ENCODE measurements around the gene PWP1. TPM values are rescaled to one million over a fixed set of nuclear protein-coding genes. Genes with fewer than 3 reads are reported as not detected.

The PWP1 gene
- total RNA-seq, 1 experiment from 2014 or later, result 49.7 TPM

DNA sequence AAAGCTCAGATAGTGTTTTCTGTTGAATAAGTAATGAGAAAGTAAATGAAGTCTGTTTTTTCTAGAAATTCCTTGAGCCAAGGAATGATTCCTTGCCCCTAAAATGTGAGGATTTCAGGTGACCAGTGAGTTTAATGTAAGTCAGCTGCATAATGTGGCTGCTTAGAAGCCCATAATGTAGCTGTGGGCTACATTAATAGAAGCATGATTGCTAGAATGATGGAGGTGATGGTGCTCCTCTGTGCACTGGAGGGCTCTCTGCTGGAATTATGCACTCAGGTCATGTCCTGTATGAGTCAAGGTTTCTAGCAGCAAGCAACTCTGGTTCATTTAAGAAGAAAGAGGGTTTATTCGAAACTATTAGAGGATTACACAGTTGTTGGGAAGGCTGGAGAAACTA, 19.6 kb upstream of the PWP1 start:
- no peak for DNase-seq (ENCODE audit: unreplicated experiment)
- ChIA-PET CTCF (interaction anchor here (1.7 kb wide), 1 partner anchor 10 kb away, joined by 12 read pairs; no protein-coding TSS in a partner anchor), POLR2A (no interaction called here)
- intact Hi-C loops (cut with micrococcal nuclease), result no loop called here
- Mint-ChIP-seq H3K4me3 (ENCODE audit: unreplicated experiment) (no peak overlapping the region), H3K27me3 (ENCODE audit: insufficient read depth, unreplicated experiment) (peaks cover 41% of the 10 kb centered on the region), H3K9me3 (ENCODE audit: unreplicated experiment) (no peaks in the 10 kb centered on the region), H3K36me3 (ENCODE audit: insufficient read depth, unreplicated experiment) (no peaks in the 10 kb centered on the region), H3K4me1 (ENCODE audit: insufficient read depth, unreplicated experiment) (peaks cover 10% of the 10 kb centered on the region), H3K27ac (ENCODE audit: low read depth, unreplicated experiment) (no peak overlapping the region)
- BruUV-seq (replicated peaks), result no TSS peak
- TF ChIP-seq, protein P1, sequence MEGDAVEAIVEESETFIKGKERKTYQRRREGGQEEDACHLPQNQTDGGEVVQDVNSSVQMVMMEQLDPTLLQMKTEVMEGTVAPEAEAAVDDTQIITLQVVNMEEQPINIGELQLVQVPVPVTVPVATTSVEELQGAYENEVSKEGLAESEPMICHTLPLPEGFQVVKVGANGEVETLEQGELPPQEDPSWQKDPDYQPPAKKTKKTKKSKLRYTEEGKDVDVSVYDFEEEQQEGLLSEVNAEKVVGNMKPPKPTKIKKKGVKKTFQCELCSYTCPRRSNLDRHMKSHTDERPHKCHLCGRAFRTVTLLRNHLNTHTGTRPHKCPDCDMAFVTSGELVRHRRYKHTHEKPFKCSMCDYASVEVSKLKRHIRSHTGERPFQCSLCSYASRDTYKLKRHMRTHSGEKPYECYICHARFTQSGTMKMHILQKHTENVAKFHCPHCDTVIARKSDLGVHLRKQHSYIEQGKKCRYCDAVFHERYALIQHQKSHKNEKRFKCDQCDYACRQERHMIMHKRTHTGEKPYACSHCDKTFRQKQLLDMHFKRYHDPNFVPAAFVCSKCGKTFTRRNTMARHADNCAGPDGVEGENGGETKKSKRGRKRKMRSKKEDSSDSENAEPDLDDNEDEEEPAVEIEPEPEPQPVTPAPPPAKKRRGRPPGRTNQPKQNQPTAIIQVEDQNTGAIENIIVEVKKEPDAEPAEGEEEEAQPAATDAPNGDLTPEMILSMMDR (IDR thresholded peaks at IDR 0.05; ENCODE audit: unreplicated experiment), result no peak

- intact Hi-C loops (cut with micrococcal nuclease), result no loop called here
- TF ChIP-seq, protein P1 (IDR thresholded peaks at IDR 0.05; ENCODE audit: unreplicated experiment), result no peak
- peaks cover 12% of the 10 kb centered on the region for H3K4me1 Mint-ChIP-seq (ENCODE audit: insufficient read depth, unreplicated experiment)
- CTCF ChIA-PET, result interaction anchor here (0.7 to 1.3 kb wide), 3 partner anchors 8 to 805 kb away, joined by 3 to 7 read pairs (median 4); no protein-coding TSS in a partner anchor
- H3K9me3 Mint-ChIP-seq (ENCODE audit: unreplicated experiment), result no peaks in the 10 kb centered on the region
- BruUV-seq (replicated peaks), result no TSS peak
- no peak overlapping the region for H3K27ac Mint-ChIP-seq (ENCODE audit: low read depth, unreplicated experiment)
- peaks cover 41% of the 10 kb centered on the region for H3K27me3 Mint-ChIP-seq (ENCODE audit: insufficient read depth, unreplicated experiment)
- DNase-seq (ENCODE audit: unreplicated experiment), result no peak
- no peak overlapping the region for H3K4me3 Mint-ChIP-seq (ENCODE audit: unreplicated experiment)
- H3K36me3 Mint-ChIP-seq (ENCODE audit: insufficient read depth, unreplicated experiment), result no peaks in the 10 kb centered on the region
- POLR2A ChIA-PET, result no interaction called here
Observed at GRCh38 chr12:107667464-107667863, 18.1 kb upstream of the PWP1 start.

DNA sequence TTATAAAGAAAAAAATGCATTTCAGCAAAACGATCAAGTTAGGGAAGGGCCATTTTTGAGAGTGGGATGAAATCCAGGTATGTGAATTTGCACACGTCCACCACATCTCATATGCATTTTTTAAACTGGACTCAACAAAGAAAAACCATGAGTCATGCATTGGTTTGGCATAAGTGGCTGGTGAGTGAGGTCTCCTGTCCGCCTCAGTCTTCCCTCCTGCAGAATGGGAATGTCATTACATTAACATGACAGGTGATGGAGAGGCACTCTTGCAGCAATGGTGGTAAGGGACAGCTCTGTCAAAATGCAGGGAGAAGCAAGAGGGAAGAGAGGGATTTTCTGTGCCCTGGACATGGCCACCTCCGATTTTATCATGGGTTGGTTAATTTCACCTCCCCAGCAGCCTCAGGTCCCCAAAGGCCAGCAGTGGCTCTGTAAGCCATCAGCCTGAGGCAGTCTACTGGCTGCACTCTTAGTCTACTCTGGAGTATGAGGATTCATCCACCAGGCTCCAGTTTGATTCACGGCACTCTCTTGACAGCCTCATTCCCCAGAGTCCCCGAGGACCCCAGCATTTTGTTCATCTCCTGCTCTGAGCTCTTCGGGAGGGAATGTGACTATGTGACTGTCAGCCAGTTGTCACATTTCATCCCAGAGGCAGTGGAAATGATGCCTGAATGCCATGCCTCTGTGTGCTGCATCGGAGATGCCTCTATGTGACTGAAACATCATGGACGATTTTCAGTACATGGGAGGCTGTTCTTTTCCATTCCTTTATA, 17.1 kb upstream of the PWP1 start:
- no peaks in the 10 kb centered on the region for H3K9me3 Mint-ChIP-seq (ENCODE audit: unreplicated experiment)
- ChIA-PET CTCF (interaction anchor here (0.7 to 1.3 kb wide), 2 partner anchors 7 to 32 kb away, joined by 3 to 7 read pairs; no protein-coding TSS in a partner anchor), POLR2A (no interaction called here)
- peaks cover 12% of the 10 kb centered on the region for H3K4me1 Mint-ChIP-seq (ENCODE audit: insufficient read depth, unreplicated experiment)
- BruUV-seq (replicated peaks), result no TSS peak
- DNase-seq (ENCODE audit: unreplicated experiment), result no peak
- intact Hi-C loops (cut with micrococcal nuclease), result no loop called here
- H3K27me3 Mint-ChIP-seq (ENCODE audit: insufficient read depth, unreplicated experiment), result peaks cover 41% of the 10 kb centered on the region
- TF ChIP-seq, protein P1 (IDR thresholded peaks at IDR 0.05; ENCODE audit: unreplicated experiment), result no peak
- no peaks in the 10 kb centered on the region for H3K36me3 Mint-ChIP-seq (ENCODE audit: insufficient read depth, unreplicated experiment)
- no peak overlapping the region for H3K27ac Mint-ChIP-seq (ENCODE audit: low read depth, unreplicated experiment)
- no peak overlapping the region for H3K4me3 Mint-ChIP-seq (ENCODE audit: unreplicated experiment)

GRCh38 chr12:107669946-107670345, 15.7 kb upstream of the PWP1 start:
- CTCF ChIA-PET, result interaction anchor here (0.6 to 1.2 kb wide), 3 partner anchors 15 to 334 kb away, joined by 3 to 5 read pairs (median 5); no protein-coding TSS in a partner anchor
- POLR2A ChIA-PET, result no interaction called here

More at GRCh38 chr12:107669946-107670345, 15.7 kb upstream of the PWP1 start:
- intact Hi-C loops (cut with micrococcal nuclease), result no loop called here
- Mint-ChIP-seq H3K27ac (ENCODE audit: low read depth, unreplicated experiment) (no peak overlapping the region), H3K4me1 (ENCODE audit: insufficient read depth, unreplicated experiment) (peaks cover 12% of the 10 kb centered on the region), H3K9me3 (ENCODE audit: unreplicated experiment) (no peaks in the 10 kb centered on the region), H3K4me3 (ENCODE audit: unreplicated experiment) (no peak overlapping the region), H3K36me3 (ENCODE audit: insufficient read depth, unreplicated experiment) (no peaks in the 10 kb centered on the region), H3K27me3 (ENCODE audit: insufficient read depth, unreplicated experiment) (peaks cover 41% of the 10 kb centered on the region)
- TF ChIP-seq, protein P1 (IDR thresholded peaks at IDR 0.05; ENCODE audit: unreplicated experiment), result no peak
- DNase-seq (ENCODE audit: unreplicated experiment), result no peak
- no TSS peak for BruUV-seq (replicated peaks)

Data from MCF 10A (cell line).